HUES64 (cell line): ENCODE results near the gene MRPL32.

Experiments used
- H3K27ac ChIP-seq: 2 replicates; pipeline ENCODE4 v1.7.0; 2013; ENCODE audit warnings: low read depth, low read length, inconsistent platforms
- H3K27me3 ChIP-seq: 2 replicates; pipeline ENCODE4 v1.6.1; 2013; ENCODE audit warnings: mild to moderate bottlenecking, low read length; ENCODE audit not compliant: insufficient read depth
- H3K36me3 ChIP-seq: 2 replicates; pipeline ENCODE4 v1.6.1; 2013; ENCODE audit warnings: mild to moderate bottlenecking, low read length; ENCODE audit not compliant: insufficient read depth
- H3K4me1 ChIP-seq: 2 replicates; pipeline ENCODE4 v1.6.1; 2013; ENCODE audit warnings: mild to moderate bottlenecking, low read length, moderate library complexity; ENCODE audit not compliant: insufficient read depth
- H3K4me3 ChIP-seq: 2 replicates; pipeline ENCODE4 v1.5.1; 2013; ENCODE audit warnings: mild to moderate bottlenecking, low read length, moderate library complexity
- H3K9ac ChIP-seq: 2 replicates; pipeline ENCODE4 v1.6.1; 2013; ENCODE audit warnings: mild to moderate bottlenecking, low read depth, low read length
- H3K9me3 ChIP-seq: 2 replicates; pipeline ENCODE4 v1.6.1; 2013; ENCODE audit warnings: low read depth, low read length; ENCODE audit not compliant: insufficient read depth
- WGBS: fragments of 150-250, 120-280 bp; methylation state at CpG from one replicate; pipeline ENCODE4 v1.1.7; 2013; ENCODE audit warnings: missing lambda C conversion rate; 5-methylcytosine and 5-hydroxymethylcytosine counted together

MRPL32 gene

DNA sequence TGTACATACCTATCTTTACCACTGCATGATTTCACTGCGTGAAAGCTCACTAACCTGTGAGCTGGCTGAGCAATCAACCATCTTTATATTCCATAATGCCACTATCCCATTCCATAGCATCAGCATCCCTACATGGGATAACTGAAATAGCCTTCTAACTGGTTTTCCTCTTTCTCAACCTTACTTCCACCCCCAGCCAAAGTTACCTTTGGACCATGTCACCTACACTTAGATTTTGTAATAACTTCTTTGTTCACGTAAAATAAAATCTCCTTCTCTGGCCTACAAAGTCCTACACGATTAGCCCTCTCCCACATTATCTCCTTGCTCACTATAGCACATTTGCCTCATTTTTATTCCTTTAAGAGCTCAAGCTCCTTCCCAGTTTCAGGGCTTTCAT lies 2.7 kb upstream of the MRPL32 start:
- H3K9ac ChIP-seq: no peak overlapping the region
- H3K4me3 ChIP-seq: peak overlapping the region; percentile 97

DNA sequence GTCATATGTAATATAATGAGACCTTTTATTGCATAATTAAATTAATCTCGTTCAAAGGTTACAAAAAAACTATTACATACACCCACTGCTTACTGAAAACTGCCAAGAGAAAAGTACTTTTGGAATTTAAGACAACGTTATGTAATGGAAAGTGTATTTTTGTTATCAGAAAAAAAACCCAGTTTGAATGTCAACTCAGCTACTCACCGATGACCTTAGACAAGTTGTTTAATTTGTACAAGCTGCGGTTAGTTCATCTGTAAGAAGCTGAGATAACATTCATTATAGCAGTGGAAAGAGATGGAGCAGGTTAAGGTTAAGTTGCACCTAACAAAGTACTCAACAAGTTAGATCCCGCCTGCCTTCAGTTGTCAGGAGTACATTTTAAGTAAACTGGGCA lies 1.3 kb upstream of the MRPL32 start:
- H3K4me3 ChIP-seq: peak overlapping the region; percentile 97
- peaks cover 7% of the 10 kb centered on the region; the same call in 1 of the 2 replicates for H3K4me1 ChIP-seq
- H3K9me3 ChIP-seq: no peaks in the 10 kb centered on the region
- H3K27me3 ChIP-seq: no peaks in the 10 kb centered on the region
- peaks cover 41% of the 10 kb centered on the region for H3K36me3 ChIP-seq
- WGBS: 17% methylated on average over 4 of the region's 5 CpGs
- H3K9ac ChIP-seq: peak overlapping the region; percentile 97
- H3K27ac ChIP-seq: no peak overlapping the region

More for the DNA sequence above, 2.7 kb upstream of the MRPL32 start:
- Histone ChIP-seq H3K27me3 (no peaks in the 10 kb centered on the region), H3K9me3 (no peaks in the 10 kb centered on the region), H3K27ac (no peak overlapping the region), H3K36me3 (peaks cover 41% of the 10 kb centered on the region), H3K4me1 (peaks cover 7% of the 10 kb centered on the region; the same call in 1 of the 2 replicates)
- WGBS: 62% methylated on average over 3 of the region's 3 CpGs

DNA sequence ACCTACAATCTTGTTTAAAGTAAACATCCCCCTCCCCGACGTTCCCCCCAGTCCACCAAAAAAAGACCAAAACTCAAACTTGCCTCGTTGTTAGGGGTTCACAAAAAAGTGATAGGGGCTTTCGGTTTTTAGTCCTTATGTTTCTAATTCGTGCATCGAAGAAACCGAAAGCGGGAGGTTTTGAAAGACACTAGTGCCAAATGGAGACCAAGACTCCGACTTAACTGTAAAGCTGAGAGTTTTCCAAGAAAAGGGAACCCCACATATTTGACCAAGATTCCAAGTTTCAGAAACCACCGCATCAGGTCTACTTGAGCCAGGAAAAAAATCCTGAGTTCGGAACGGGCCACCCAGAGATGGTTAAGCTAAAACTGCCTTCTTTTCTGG lies 736 bp upstream of the MRPL32 start:
- Histone ChIP-seq H3K4me3 (peak overlapping the region; percentile 97), H3K36me3 (peaks cover 41% of the 10 kb centered on the region), H3K27me3 (no peaks in the 10 kb centered on the region), H3K9me3 (no peaks in the 10 kb centered on the region), H3K27ac (peak overlapping the region; percentile 79), H3K9ac (peak overlapping the region; percentile 97), H3K4me1 (peaks cover 7% of the 10 kb centered on the region; the same call in 1 of the 2 replicates)
- WGBS: 2% methylated on average over 12 of the region's 12 CpGs

DNA sequence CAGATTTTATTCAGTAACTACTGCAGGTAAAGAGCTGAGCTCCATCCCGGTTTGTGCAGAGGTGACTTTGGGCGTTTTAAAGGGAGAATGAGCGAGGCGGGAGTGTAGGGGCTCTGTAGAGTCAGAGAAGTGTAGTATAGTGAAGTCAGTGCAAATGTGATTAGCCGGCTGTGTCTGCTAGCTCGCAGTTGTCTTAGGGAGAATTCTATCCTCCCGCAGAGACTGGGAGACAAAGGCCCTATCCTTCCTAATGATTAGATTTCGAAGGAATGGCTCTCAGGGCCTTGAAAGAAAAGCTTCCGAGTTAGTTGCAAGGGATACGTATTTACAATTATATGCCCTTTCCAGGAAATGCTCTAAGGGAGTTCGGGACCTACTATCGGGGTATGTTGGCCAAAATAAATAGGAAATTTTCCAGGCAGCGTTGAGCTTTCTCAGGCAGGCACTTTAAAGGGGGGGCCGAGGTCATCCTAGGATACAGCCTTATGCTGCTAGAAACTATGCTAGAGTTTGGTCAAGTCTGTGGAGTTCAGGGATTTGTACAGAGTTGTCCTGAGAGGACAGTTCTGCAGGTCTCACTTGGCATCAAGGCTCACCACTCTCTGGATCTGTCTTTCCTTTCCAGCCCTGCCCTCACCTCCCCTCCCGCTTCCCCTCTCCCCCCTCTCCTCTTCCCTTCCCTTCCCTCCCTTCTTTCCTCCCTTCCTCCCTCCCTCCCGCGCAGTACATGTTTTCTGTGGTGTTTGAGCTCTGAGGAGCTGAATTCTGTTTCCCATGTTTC lies 825 bp downstream of the MRPL32 start:
- H3K4me3 ChIP-seq: peak overlapping the region; percentile 97
- peaks cover 7% of the 10 kb centered on the region; the same call in 1 of the 2 replicates for H3K4me1 ChIP-seq
- H3K27me3 ChIP-seq: no peaks in the 10 kb centered on the region
- H3K36me3 ChIP-seq: peaks cover 42% of the 10 kb centered on the region
- H3K9ac ChIP-seq: peak overlapping the region; percentile 92
- WGBS: 4% methylated on average over 15 of the region's 17 CpGs
- no peaks in the 10 kb centered on the region for H3K9me3 ChIP-seq
- H3K27ac ChIP-seq: peak overlapping the region; percentile 61

DNA sequence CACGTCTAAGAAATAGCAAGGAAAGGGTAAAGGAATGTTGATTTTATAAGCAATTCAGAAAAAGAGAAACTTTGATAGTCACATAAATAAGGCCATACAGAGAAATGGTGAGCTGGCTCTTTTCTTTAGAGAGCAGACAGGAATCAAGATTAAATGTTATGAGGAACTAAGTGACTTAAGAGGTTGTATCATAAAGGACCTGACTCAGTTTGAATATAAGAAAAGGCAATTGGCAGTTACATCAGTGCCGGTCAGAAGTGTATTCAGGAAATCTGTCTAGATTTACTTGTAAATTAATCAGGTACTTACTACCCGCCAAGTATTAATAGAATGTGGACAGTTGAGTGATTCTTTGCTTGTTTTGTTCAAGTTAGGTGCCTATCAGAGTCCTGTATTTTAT lies 2.1 kb downstream of the MRPL32 start:
- H3K4me3 ChIP-seq: no peak overlapping the region
- WGBS: 91% methylated on average over 3 of the region's 3 CpGs

DNA sequence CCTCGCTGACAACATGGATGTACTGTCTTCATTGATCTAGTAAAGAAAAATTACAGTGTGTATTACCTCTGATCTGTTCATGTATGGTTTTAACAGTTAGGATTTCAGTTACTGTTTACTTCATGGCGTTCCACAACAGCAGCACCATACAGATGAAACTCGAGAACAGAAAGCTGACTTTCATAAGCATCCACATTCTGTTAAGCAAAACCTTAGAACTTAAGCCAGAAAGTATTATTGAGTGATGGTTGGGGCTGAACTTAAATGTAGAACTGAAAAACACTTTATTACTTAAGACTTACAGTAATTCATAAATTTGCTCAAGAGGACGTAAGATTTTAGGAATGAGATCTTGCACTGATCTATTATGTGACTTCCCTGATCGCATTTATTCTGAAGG lies 3.7 kb downstream of the MRPL32 start:
- Histone ChIP-seq H3K4me3 (no peak overlapping the region), H3K4me1 (no peaks in the 10 kb centered on the region), H3K27me3 (no peaks in the 10 kb centered on the region), H3K27ac (no peak overlapping the region), H3K9me3 (no peaks in the 10 kb centered on the region), H3K36me3 (peaks cover 62% of the 10 kb centered on the region), H3K9ac (no peak overlapping the region)
- WGBS: 95% methylated on average over 5 of the region's 5 CpGs

More for the DNA sequence above, 2.1 kb downstream of the MRPL32 start:
- no peaks in the 10 kb centered on the region for H3K4me1 ChIP-seq
- peaks cover 52% of the 10 kb centered on the region for H3K36me3 ChIP-seq
- H3K27me3 ChIP-seq: no peaks in the 10 kb centered on the region
- H3K27ac ChIP-seq: no peak overlapping the region
- no peak overlapping the region for H3K9ac ChIP-seq
- H3K9me3 ChIP-seq: no peaks in the 10 kb centered on the region

DNA sequence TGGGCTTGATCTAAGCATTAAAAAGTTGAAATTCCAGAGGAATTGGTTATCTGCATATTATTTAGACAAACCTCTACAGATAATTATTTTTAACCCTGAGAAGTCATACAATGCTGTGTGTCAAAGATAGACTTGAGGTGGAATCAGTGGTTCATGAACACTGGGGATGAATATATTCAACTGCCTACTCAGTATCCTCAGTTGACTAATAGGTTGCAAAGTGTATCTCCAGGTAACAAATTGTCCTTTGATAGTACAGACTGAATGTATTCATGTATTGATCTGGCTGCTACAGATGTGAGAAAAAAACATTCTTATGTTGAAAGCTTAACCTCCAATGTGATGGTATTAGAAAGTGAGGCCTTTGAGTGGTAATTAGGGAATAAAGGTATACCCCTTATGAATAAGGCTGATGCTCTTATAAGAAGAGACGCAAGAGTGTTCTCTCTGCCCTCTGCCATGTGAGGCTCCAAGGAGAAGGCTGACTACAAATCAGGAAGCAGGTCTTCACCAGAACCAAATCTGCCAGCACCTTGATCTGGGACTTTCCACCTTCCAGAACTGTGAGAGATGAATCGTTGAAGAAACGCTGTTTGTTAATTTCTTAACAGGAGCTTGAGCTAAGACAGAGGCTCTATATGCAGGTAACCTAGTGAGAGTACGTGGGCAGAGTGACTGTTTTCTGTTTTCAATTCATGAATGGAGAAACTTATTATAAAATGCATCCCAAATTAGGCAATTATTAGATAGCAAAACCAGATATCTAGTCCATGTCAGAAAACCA lies 7.5 kb downstream of the MRPL32 start:
- Histone ChIP-seq H3K27ac (no peak overlapping the region), H3K27me3 (no peaks in the 10 kb centered on the region), H3K9me3 (no peaks in the 10 kb centered on the region), H3K36me3 (peaks cover 59% of the 10 kb centered on the region), H3K4me3 (no peak overlapping the region), H3K9ac (no peak overlapping the region), H3K4me1 (no peaks in the 10 kb centered on the region)
- WGBS: 88% methylated on average over 4 of the region's 4 CpGs

DNA sequence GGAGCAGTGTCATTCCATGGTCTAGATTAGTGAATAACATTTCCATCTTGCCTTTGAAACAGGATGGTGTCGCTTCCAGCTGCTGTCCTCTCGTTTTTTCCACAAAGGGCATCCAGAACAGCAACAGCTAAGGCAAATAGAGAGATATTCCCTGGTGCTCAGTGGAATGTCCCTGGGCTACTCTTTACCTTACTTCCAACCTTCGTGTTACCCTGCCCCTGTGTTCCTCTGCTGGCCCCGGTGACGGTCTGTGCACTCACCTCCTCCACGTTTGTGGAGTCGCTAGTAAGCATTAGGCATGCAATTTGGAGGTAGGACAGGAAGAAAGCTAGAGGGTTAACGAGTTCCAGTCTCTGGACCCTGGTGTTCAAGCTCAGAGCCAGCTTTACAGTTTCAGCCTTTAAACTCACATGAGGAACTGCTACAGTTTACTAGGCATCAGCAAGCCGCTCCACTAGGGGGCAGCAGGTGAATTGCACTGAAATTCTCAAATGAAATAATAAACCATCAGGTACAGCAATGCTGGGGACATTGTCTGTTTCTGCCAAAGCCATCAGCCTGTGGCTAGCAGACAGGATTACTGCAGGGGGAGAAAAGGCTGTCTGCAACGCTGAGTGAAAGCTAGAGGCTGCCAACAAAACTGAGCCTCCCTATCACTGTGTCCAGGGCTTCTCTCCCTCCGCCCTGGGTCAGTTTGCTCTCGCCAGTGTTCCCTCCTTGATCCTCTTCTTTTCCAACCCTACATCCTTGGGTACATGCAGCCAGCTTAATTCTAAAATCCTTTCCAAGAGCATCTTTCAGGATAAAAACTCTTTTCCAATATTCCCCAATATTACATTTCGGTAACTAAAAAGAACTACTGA lies 9.0 kb downstream of the MRPL32 start:
- Histone ChIP-seq H3K27ac (peak overlapping the region; percentile 7; the same call in 1 of the 2 replicates), H3K36me3 (peaks cover 43% of the 10 kb centered on the region)
- WGBS: 56% methylated on average over 13 of the region's 13 CpGs

DNA sequence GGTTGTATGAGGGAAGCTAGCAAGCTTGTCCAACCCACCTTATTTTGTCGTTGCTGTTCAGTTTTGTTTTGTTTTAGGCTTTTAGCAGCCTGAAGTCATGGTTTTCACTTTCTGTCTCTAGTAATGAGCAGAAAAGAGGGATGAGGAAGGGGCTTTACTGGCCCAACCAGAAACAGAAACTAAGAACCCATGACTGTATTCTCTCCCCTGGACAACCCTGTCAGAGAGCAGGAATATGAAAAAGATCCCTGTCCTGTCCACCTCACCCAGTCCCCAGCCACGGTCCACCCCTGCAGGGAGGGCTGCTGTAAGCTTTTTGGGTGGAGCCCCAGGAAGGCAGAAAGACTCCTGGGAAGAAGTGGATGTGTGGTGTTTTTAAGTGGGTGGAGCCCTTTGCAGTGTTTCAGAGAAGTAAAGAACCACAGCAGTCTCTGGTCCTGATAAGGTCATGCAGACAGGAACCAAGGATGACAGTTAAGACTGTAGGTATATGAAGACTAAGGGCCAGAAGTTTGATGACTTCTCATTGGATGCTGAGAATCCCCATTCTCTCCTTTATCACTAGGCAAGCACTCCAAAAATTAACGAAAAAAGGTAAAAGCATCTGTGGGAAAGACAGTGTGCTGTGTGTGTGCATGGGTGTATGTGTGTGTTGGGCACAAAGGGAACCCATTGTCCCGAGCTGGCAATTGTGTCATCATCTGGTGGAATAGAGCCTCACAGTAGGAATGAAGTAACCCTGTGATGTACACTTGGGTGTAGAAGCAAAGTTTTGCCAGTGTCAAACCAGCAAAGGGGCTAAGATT lies 13.8 kb downstream of the MRPL32 start:
- H3K9ac ChIP-seq: no peak overlapping the region
- no peak overlapping the region for H3K27ac ChIP-seq
- H3K27me3 ChIP-seq: no peaks in the 10 kb centered on the region
- WGBS: 86% methylated on average over 4 of the region's 4 CpGs
- no peaks in the 10 kb centered on the region for H3K9me3 ChIP-seq
- no peaks in the 10 kb centered on the region for H3K36me3 ChIP-seq
- peaks cover 6% of the 10 kb centered on the region; the same call in 1 of the 2 replicates for H3K4me1 ChIP-seq
- no peak overlapping the region for H3K4me3 ChIP-seq

More for the DNA sequence above, 9.0 kb downstream of the MRPL32 start:
- Histone ChIP-seq H3K9me3 (no peaks in the 10 kb centered on the region), H3K9ac (no peak overlapping the region), H3K4me3 (no peak overlapping the region), H3K4me1 (0 out of 2 replicates have a peak, but pooled peaks cover 6% of the 10 kb centered on the region), H3K27me3 (no peaks in the 10 kb centered on the region)

DNA sequence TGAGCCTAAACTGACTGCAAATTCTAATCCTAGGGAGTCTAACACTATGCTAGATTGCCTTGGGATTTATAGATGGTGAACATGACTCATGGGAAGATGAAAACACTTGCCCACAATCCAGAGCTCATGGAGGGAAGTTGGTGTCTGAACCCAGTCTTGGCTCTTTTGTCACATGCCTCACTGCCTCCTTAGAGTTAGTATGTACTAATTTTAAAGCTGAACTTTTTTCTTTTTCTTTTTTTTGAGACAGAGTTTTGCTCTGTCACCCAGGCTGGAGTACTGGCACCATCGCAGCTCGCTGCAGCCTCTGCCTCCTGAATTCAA lies 14.4 kb downstream of the MRPL32 start:
- H3K4me1 ChIP-seq: peaks cover 6% of the 10 kb centered on the region; the same call in 1 of the 2 replicates
- H3K4me3 ChIP-seq: no peak overlapping the region
- no peaks in the 10 kb centered on the region for H3K9me3 ChIP-seq
- H3K36me3 ChIP-seq: no peaks in the 10 kb centered on the region
- no peak overlapping the region for H3K27ac ChIP-seq
- H3K9ac ChIP-seq: no peak overlapping the region
- WGBS: 89% methylated on average over 2 of the region's 2 CpGs
- no peaks in the 10 kb centered on the region for H3K27me3 ChIP-seq
